H9 (cell line): Measurements from ENCODE around the gene TAF8. TPM values are rescaled to one million over a fixed set of nuclear protein-coding genes. Genes with fewer than 3 reads are reported as not detected.

ENCODE experiments used
- DNase-seq: peaks from one replicate; pipeline ENCODE4 v3.0.0-alpha.2; 2017
- H2AFZ ChIP-seq: one replicate; pipeline ENCODE4 v1.6.1; 2013; ENCODE audit warnings: mild to moderate bottlenecking, low read length, control low read depth, moderate library complexity
- H2AK5ac ChIP-seq: 2 replicates; pipeline ENCODE4 v1.6.1; 2013; ENCODE audit warnings: low read length, control low read depth, mixed read lengths; ENCODE audit not compliant: insufficient read length
- H2BK120ac ChIP-seq: one replicate; pipeline ENCODE4 v1.6.1; 2013; ENCODE audit warnings: low read depth, mild to moderate bottlenecking, low read length, control low read depth, inconsistent platforms; ENCODE audit not compliant: poor library complexity, severe bottlenecking
- H2BK12ac ChIP-seq: 2 replicates; pipeline ENCODE4 v1.6.1; 2013; ENCODE audit warnings: low read length, control low read depth, mixed read lengths, low read depth; ENCODE audit not compliant: insufficient read length
- H2BK15ac ChIP-seq: 2 replicates; pipeline ENCODE4 v1.6.1; 2013; ENCODE audit warnings: low read depth, low read length, control low read depth
- H2BK20ac ChIP-seq: one replicate; pipeline ENCODE4 v1.6.1; 2013; ENCODE audit warnings: low read depth, mild to moderate bottlenecking, low read length, control low read depth, inconsistent platforms; ENCODE audit not compliant: poor library complexity, severe bottlenecking
- H2BK5ac ChIP-seq: 2 replicates; pipeline ENCODE4 v1.6.1; 2013; ENCODE audit warnings: low read length, control low read depth, mixed read lengths; ENCODE audit not compliant: insufficient read length
- H3K14ac ChIP-seq: 2 replicates; pipeline ENCODE4 v1.6.1; 2013; ENCODE audit warnings: low read length, control low read depth; ENCODE audit not compliant: insufficient read depth
- H3K18ac ChIP-seq: 2 replicates; pipeline ENCODE4 v1.6.1; 2013; ENCODE audit warnings: low read depth, mild to moderate bottlenecking, mixed read lengths, low read length, control low read depth; ENCODE audit not compliant: insufficient read length
- H3K23ac ChIP-seq: 2 replicates; pipeline ENCODE4 v1.6.1; 2013; ENCODE audit warnings: low read length, control low read depth, mixed read lengths, low read depth; ENCODE audit not compliant: insufficient read length
- H3K23me2 ChIP-seq: 2 replicates; pipeline ENCODE4 v1.6.1; 2013; ENCODE audit warnings: low read depth, mild to moderate bottlenecking, mixed read lengths, low read length, control low read depth; ENCODE audit not compliant: insufficient read length, poor library complexity, severe bottlenecking
- H3K27ac ChIP-seq: 2 replicates; pipeline ENCODE4 v1.5.1; 2013; ENCODE audit warnings: low read length, control low read depth, mixed read lengths, low read depth; ENCODE audit not compliant: insufficient read length
- H3K27me3 ChIP-seq: 2 replicates; pipeline ENCODE4 v1.6.1; 2013; ENCODE audit warnings: low read length, control low read depth, inconsistent platforms; ENCODE audit not compliant: insufficient read depth
- H3K4ac ChIP-seq: 2 replicates; pipeline ENCODE4 v1.6.1; 2013; ENCODE audit warnings: low read depth, mild to moderate bottlenecking, control low read depth, inconsistent platforms, low read length, moderate library complexity
- H3K4me1 ChIP-seq: 2 replicates; pipeline ENCODE4 v1.6.1; 2013; ENCODE audit warnings: low read length, control low read depth, inconsistent platforms; ENCODE audit not compliant: insufficient read depth
- H3K4me2 ChIP-seq: 2 replicates; pipeline ENCODE4 v1.6.1; 2013; ENCODE audit warnings: low read length, control low read depth, mixed read lengths; ENCODE audit not compliant: insufficient read length, insufficient read depth
- H3K56ac ChIP-seq: 2 replicates; pipeline ENCODE4 v1.6.1; 2013; ENCODE audit warnings: low read depth, mild to moderate bottlenecking, mixed read lengths, low read length, control low read depth; ENCODE audit not compliant: insufficient read length
- H3K79me1 ChIP-seq: 2 replicates; pipeline ENCODE4 v1.6.1; 2013; ENCODE audit warnings: low read depth, mild to moderate bottlenecking, moderate library complexity, low read length, control low read depth, inconsistent platforms; ENCODE audit not compliant: insufficient read depth, poor library complexity, severe bottlenecking
- H3K79me2 ChIP-seq: 2 replicates; pipeline ENCODE4 v1.6.1; 2013; ENCODE audit warnings: low read length, control low read depth, inconsistent platforms; ENCODE audit not compliant: insufficient read depth
- H3K9ac ChIP-seq: 2 replicates; pipeline ENCODE4 v1.6.1; 2013; ENCODE audit warnings: low read length, control low read depth, mixed read lengths; ENCODE audit not compliant: insufficient read length; ENCODE audit errors: extremely low read depth
- H3K9me3 ChIP-seq: one replicate; pipeline ENCODE4 v1.6.1; 2013; ENCODE audit warnings: low read depth, low read length, inconsistent platforms; ENCODE audit not compliant: control insufficient read depth
- H3T11ph ChIP-seq: one replicate; pipeline ENCODE4 v1.6.1; 2013; ENCODE audit warnings: mild to moderate bottlenecking, low read length, control low read depth, inconsistent platforms
- H4K20me1 ChIP-seq: one replicate; pipeline ENCODE4 v1.6.1; 2013; ENCODE audit not compliant: control insufficient read depth, insufficient read length, insufficient read depth
- H4K5ac ChIP-seq: 2 replicates; pipeline ENCODE4 v1.6.1; 2013; ENCODE audit warnings: low read depth, mild to moderate bottlenecking, mixed read lengths, low read length, control low read depth; ENCODE audit not compliant: insufficient read length
- H4K8ac ChIP-seq: replicated peaks from 2 replicates; pipeline ENCODE4 v1.6.1; 2013; ENCODE audit warnings: low read length, control low read depth, mixed read lengths, low read depth; ENCODE audit not compliant: insufficient read length
- H4K91ac ChIP-seq: 2 replicates; pipeline ENCODE4 v1.6.1; 2013; ENCODE audit warnings: low read depth, mild to moderate bottlenecking, moderate library complexity, mixed read lengths, low read length, control low read depth; ENCODE audit not compliant: insufficient read length
- H3K27ac Mint-ChIP-seq, 3 experiments: 2 replicates in 2 of 3; 3 replicates in 1 of 3; pipeline ENCODE4 v1.8.0; 2020 to 2021; ENCODE audit warnings: mixed read lengths in 3 of 3, mild to moderate bottlenecking in 1 of 3, moderate library complexity in 1 of 3
- H3K27me3 Mint-ChIP-seq: 2 replicates; pipeline ENCODE4 v1.8.0; 2021; ENCODE audit warnings: low read depth, mild to moderate bottlenecking, moderate library complexity, mixed read lengths
- H3K36me3 Mint-ChIP-seq, 3 experiments: 2 replicates in 2 of 3; 3 replicates in 1 of 3; pipeline ENCODE4 v1.8.0; 2020 to 2021; ENCODE audit warnings: low read depth in 3 of 3, mixed read lengths in 3 of 3; ENCODE audit not compliant: insufficient read depth in 1 of 3
- H3K4me1 Mint-ChIP-seq, 2 experiments: 2 replicates each; pipeline ENCODE4 v1.8.0; 2020; ENCODE audit warnings: mixed read lengths in 2 of 2
- H3K4me3 Mint-ChIP-seq, 2 experiments: 2 replicates in 1 of 2; 3 replicates in 1 of 2; pipeline ENCODE4 v1.8.0; 2020 to 2021; ENCODE audit warnings: mild to moderate bottlenecking in 2 of 2, mixed read lengths in 2 of 2, moderate library complexity in 1 of 2
- H3K9me3 Mint-ChIP-seq, 2 experiments: 2 replicates in 1 of 2; 3 replicates in 1 of 2; pipeline ENCODE4 v1.8.0; 2020; ENCODE audit warnings: mild to moderate bottlenecking in 2 of 2, mixed read lengths in 2 of 2, moderate library complexity in 1 of 2
- WGBS: extraction: QIAGEN DNeasy Blood & Tissue Kit; methylation state at CpG from one replicate; pipeline ENCODE4 v1.1.7; 2013; ENCODE audit warnings: missing lambda C conversion rate, low lambda C conversion rate, mixed read lengths; ENCODE audit not compliant: insufficient read length; ENCODE audit errors: extremely low coverage; 5-methylcytosine and 5-hydroxymethylcytosine counted together
- total RNA-seq: library from RNA; stranded (reverse); gene quantifications from 2 replicates; pipeline ENCODE4 v1.2.1, GENCODE V29; 2021
- TF ChIP-seq, protein P1 (sequence below): fragments of 200-600 bp; sonication (generic); conservative IDR thresholded peaks from 3 replicates; pipeline ENCODE4 v1.8.0; 2021; ENCODE audit warnings: antibody characterized with exemption, mild to moderate bottlenecking

Gene TAF8
- total RNA-seq, 1 experiment from 2014 or later = 30.4 TPM

DNA sequence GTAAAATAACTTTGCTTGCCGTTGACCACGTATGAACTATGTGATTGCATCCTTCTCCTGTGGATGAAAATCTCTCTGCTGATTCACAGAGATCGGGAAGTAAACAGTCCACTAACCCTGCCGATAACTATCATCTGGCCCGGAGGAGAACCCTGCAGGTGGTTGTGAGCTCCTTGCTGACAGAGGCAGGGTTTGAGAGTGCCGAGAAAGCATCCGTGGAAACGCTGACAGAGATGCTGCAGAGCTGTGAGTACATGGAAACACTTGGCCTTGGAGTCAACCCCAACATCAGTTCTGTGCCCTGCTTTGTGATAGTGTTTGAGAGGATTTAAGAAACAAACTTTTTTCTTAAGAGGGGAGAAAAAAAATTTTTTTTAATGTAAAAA lies 937 bp downstream of the TAF8 start:
- no peak overlapping the region for H3K56ac ChIP-seq

More for the DNA sequence above, 937 bp downstream of the TAF8 start:
- peaks cover 15 to 21% of the 10 kb centered on the region in 2 experiments for H3K4me1 Mint-ChIP-seq
- Histone ChIP-seq H3K9ac (no peak overlapping the region), H3K27me3 (peaks cover 30% of the 10 kb centered on the region), H3K79me2 (no peaks in the 10 kb centered on the region), H3K14ac (no peak overlapping the region), H3K4me1 (no peaks in the 10 kb centered on the region), H3K9me3 (no peaks in the 10 kb centered on the region), H3K23ac (no peak overlapping the region), H3K23me2 (peaks cover 12% of the 10 kb centered on the region), H4K91ac (no peak overlapping the region), H2BK20ac (no peak overlapping the region), H4K20me1 (no peaks in the 10 kb centered on the region), H3K18ac (no peak overlapping the region), H4K8ac (no peak overlapping the region), H3K4ac (no peak overlapping the region), H4K5ac (no peak overlapping the region), H3K4me2 (peak overlapping the region; percentile 77), H2BK5ac (no peak overlapping the region), H2BK120ac (no peak overlapping the region), H3K79me1 (no peaks in the 10 kb centered on the region), H2BK15ac (no peak overlapping the region), H2AK5ac (no peak overlapping the region), H3K27ac (no peak overlapping the region), H2BK12ac (no peak overlapping the region), H3T11ph (no peak overlapping the region), H2AFZ (no peak overlapping the region)
- TF ChIP-seq, protein P1, sequence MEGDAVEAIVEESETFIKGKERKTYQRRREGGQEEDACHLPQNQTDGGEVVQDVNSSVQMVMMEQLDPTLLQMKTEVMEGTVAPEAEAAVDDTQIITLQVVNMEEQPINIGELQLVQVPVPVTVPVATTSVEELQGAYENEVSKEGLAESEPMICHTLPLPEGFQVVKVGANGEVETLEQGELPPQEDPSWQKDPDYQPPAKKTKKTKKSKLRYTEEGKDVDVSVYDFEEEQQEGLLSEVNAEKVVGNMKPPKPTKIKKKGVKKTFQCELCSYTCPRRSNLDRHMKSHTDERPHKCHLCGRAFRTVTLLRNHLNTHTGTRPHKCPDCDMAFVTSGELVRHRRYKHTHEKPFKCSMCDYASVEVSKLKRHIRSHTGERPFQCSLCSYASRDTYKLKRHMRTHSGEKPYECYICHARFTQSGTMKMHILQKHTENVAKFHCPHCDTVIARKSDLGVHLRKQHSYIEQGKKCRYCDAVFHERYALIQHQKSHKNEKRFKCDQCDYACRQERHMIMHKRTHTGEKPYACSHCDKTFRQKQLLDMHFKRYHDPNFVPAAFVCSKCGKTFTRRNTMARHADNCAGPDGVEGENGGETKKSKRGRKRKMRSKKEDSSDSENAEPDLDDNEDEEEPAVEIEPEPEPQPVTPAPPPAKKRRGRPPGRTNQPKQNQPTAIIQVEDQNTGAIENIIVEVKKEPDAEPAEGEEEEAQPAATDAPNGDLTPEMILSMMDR = no peak
- no peaks in the 10 kb centered on the region; a peak in 1 of 5 replicates for H3K9me3 Mint-ChIP-seq
- peaks cover 37% of the 10 kb centered on the region for H3K27me3 Mint-ChIP-seq
- H3K4me3 Mint-ChIP-seq = peak overlapping the region; percentile 95 to 96
- H3K27ac Mint-ChIP-seq = no peak overlapping the region; a peak in 2 of 7 replicates
- no peak for DNase-seq
- H3K36me3 Mint-ChIP-seq = peaks cover 23 to 40% (median 39%) of the 10 kb centered on the region in 3 experiments
- no CpG with 5 or more reads among the region's 8 CpGs for WGBS
